ENCODE results near the gene ZNF609.

- TF ChIP-seq GABPA (IDR thresholded peaks at IDR 0.05 in 1 of 2, conservative IDR thresholded peaks at IDR 0.05 in 1 of 2) (no peak), RAD21 (IDR thresholded peaks at IDR 0.05) (no peak), MAX (IDR thresholded peaks at IDR 0.05) (no peak), REST (IDR thresholded peaks at IDR 0.05) (no peak), SP1 (IDR thresholded peaks at IDR 0.05) (no peak), YY1 (IDR thresholded peaks at IDR 0.05) (no peak), JUND (IDR thresholded peaks at IDR 0.05) (no peak), TAF1 (conservative IDR thresholded peaks at IDR 0.05) (no peak), EGR1 (IDR thresholded peaks at IDR 0.05; ENCODE audit: low read depth in 2 of 2) (no peak), NR2F2 (IDR thresholded peaks at IDR 0.05) (no peak)
- TF ChIP-seq, protein P1, sequence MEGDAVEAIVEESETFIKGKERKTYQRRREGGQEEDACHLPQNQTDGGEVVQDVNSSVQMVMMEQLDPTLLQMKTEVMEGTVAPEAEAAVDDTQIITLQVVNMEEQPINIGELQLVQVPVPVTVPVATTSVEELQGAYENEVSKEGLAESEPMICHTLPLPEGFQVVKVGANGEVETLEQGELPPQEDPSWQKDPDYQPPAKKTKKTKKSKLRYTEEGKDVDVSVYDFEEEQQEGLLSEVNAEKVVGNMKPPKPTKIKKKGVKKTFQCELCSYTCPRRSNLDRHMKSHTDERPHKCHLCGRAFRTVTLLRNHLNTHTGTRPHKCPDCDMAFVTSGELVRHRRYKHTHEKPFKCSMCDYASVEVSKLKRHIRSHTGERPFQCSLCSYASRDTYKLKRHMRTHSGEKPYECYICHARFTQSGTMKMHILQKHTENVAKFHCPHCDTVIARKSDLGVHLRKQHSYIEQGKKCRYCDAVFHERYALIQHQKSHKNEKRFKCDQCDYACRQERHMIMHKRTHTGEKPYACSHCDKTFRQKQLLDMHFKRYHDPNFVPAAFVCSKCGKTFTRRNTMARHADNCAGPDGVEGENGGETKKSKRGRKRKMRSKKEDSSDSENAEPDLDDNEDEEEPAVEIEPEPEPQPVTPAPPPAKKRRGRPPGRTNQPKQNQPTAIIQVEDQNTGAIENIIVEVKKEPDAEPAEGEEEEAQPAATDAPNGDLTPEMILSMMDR (IDR thresholded peaks at IDR 0.05; ENCODE audit: low read depth, low read length, missing input control) = no peak
- TF ChIP-seq, protein P2, sequence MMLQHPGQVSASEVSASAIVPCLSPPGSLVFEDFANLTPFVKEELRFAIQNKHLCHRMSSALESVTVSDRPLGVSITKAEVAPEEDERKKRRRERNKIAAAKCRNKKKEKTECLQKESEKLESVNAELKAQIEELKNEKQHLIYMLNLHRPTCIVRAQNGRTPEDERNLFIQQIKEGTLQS (IDR thresholded peaks at IDR 0.05) = no peak
Measured at GRCh38 chr15:64422697-64423096, 37.7 kb upstream of the ZNF609 start.

Measured in liver (tissue), 3 donors.